ENCODE measurements around the gene FTO.

DNA sequence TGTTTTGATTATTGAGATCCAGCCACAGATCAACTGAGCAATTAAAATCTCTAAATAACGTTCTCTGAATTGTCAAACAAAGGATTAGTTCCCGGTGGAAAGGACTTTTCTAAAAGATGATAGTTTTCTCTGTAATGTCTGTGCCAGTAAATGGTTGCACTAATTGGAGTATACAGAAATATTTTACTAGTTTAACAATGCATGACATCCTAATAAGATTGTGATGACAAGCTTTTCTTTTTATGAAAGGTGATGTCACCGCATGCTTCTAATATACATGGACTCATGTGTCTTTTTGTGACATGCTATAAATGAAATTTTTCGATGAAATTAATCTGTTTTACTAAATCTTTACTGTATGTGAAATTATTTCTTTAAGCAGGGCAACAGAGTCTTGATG, 371.5 kb downstream of the FTO start:
- TF ChIP-seq, protein P1, sequence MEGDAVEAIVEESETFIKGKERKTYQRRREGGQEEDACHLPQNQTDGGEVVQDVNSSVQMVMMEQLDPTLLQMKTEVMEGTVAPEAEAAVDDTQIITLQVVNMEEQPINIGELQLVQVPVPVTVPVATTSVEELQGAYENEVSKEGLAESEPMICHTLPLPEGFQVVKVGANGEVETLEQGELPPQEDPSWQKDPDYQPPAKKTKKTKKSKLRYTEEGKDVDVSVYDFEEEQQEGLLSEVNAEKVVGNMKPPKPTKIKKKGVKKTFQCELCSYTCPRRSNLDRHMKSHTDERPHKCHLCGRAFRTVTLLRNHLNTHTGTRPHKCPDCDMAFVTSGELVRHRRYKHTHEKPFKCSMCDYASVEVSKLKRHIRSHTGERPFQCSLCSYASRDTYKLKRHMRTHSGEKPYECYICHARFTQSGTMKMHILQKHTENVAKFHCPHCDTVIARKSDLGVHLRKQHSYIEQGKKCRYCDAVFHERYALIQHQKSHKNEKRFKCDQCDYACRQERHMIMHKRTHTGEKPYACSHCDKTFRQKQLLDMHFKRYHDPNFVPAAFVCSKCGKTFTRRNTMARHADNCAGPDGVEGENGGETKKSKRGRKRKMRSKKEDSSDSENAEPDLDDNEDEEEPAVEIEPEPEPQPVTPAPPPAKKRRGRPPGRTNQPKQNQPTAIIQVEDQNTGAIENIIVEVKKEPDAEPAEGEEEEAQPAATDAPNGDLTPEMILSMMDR (IDR thresholded peaks at IDR 0.05; ENCODE audit: insufficient read depth, low read length, poor library complexity, severe bottlenecking), result no peak
- no peak for TF ChIP-seq EZH2phosphoT487 (conservative IDR thresholded peaks at IDR 0.05; ENCODE audit: low read length)
